Measurements from ENCODE around the gene WDR91. TPM values are rescaled to one million over a fixed set of nuclear protein-coding genes. Genes with fewer than 3 reads are reported as not detected.
A peak's percentile ranks its signal among the peaks of the same experiment; 100 is the strongest.

WDR91 gene
- total RNA-seq, 2 donors from 2014 or later = 6.3 to 8.8 TPM

GRCh38 chr7:135152442-135152841 lies 58.9 kb downstream of the WDR91 start:
- DNase-seq (no peak), ATAC-seq (no peak)
- intact Hi-C loops (cut with DNase I, micrococcal nuclease) = no loop called here

- DNase-seq (no peak), ATAC-seq (no peak)
- intact Hi-C loops (cut with DNase I, micrococcal nuclease) = no loop called here
Measured at GRCh38 chr7:135151533-135151932, 59.8 kb downstream of the WDR91 start.

- intact Hi-C loops (cut with DNase I, micrococcal nuclease) = no loop called here
- DNase-seq = no peak
- ATAC-seq = no peak
Measured at GRCh38 chr7:135151132-135151531, 60.2 kb downstream of the WDR91 start.

GRCh38 chr7:135150072-135150782 lies 61.1 kb downstream of the WDR91 start:
- DNase-seq (no peak), ATAC-seq (no peak)
- intact Hi-C loops (cut with DNase I, micrococcal nuclease) = no loop called here

GRCh38 chr7:135147899-135148721 lies 63.2 kb downstream of the WDR91 start, which contains the start of gene TMEM140:
TSS of gene TMEM140 (plus strand) at chr7:135148072. CDS start at chr7:135164442, 16,370 bp downstream.
- DNase-seq = peak; percentile 58 to 68
- intact Hi-C loops (cut with DNase I, micrococcal nuclease) = loop anchor here in 1 of 2 donors (5.0 kb wide), 1 partner anchor 161 kb away; the partner anchor contains the start of gene AGBL3
- peak; percentile 94 for ATAC-seq

GRCh38 chr7:135147341-135147898 lies 63.9 kb downstream of the WDR91 start:
- DNase-seq (no peak), ATAC-seq (peak; percentile 18)
- intact Hi-C loops (cut with DNase I, micrococcal nuclease) = loop anchor here in 1 of 2 donors (5.0 kb wide), 1 partner anchor 160 kb away; the partner anchor contains the start of gene AGBL3

- DNase-seq = no peak
- intact Hi-C loops (cut with DNase I, micrococcal nuclease) = no loop called here
- ATAC-seq = no peak
Measured at GRCh38 chr7:135143885-135144668, 67.2 kb downstream of the WDR91 start.

Small RNAs within 50 kb of the gene (microRNA-seq; reads per million reads assigned to microRNA genes)
- gene MIR6509 = 0 to 1.4 reads per million in 2 donors

Other genes with a start within 250 kb of the WDR91 start
- gene AGBL3, start 225.0 kb downstream of the WDR91 start, total RNA-seq = under 1 TPM; 0.64 to 0.78 TPM
- gene TMEM140, start 63.5 kb downstream of the WDR91 start, total RNA-seq = 10 to 100 TPM in 1 of 2 donors, 1 to 10 TPM in 1; 7.4 to 18.3 TPM
- 10 to 100 TPM; 32.8 to 44.6 TPM for gene CYREN, start 40.8 kb downstream of the WDR91 start, total RNA-seq
- not detected for gene STRA8, start 22.3 kb upstream of the WDR91 start, total RNA-seq